HepG2 (cell line): ENCODE measurements around the gene ASIC3. TPM values are rescaled to one million over a fixed set of nuclear protein-coding genes. Genes with fewer than 3 reads are reported as not detected.

Experiments used
- ATAC-seq: fragments of 200-7000 bp; cut with Tn5 transposase; 3 replicates; pipeline ENCODE4 v1.9.1; 2020; ENCODE audit warnings: mild to moderate bottlenecking, moderate library complexity
- BruUV-seq: library from RNA; stranded (reverse); fragments of 400-500 nt; replicated peaks from 2 replicates; lab custom pipeline; 2021; lab: Mats Ljungman, UMichigan
- CTCF ChIA-PET: fragments of 300-600 bp; formaldehyde crosslinking; extraction: SDS; loops from one replicate; lab custom pipeline; 2021; ENCODE audit warnings: low total read pairs, inconsistent platforms, low intra/inter-chr PET ratio; lab: Yijun Ruan, JAX
- POLR2A ChIA-PET: fragments of 350-600 bp; sonication (Branson Sonifier 250); formaldehyde crosslinking; loops from one replicate; lab custom pipeline; 2020; ENCODE audit warnings: antibody characterized with exemption, inconsistent platforms; lab: Yijun Ruan, JAX
- DNase-seq: peaks from one replicate; pipeline ENCODE4 v3.0.0-alpha.2; 2015; ENCODE audit warnings: low spot score
- FAIRE-seq: peaks from 3 replicates; lab custom pipeline; 2011; peaks lifted over from hg19 to GRCh38; lab: Jason Lieb, UNC
- H2AFZ ChIP-seq: one replicate; pipeline ENCODE4 v1.6.1; 2011; ENCODE audit warnings: low read length, inconsistent platforms
- H3K27ac ChIP-seq: fragments of 300-600 bp; 3 replicates; pipeline ENCODE4 v1.8.0; 2011; ENCODE audit warnings: mixed run types, mild to moderate bottlenecking, mixed read lengths, low read length, inconsistent platforms; ENCODE audit not compliant: insufficient read depth; ENCODE audit errors: extremely low read length
- H3K27me3 ChIP-seq, 2 experiments: fragments of 200-600 bp in 1 of 2; 2 replicates in 1 of 2; 3 replicates in 1 of 2; pipeline versions ENCODE4 v1.6.0 to v1.8.0; 2011; ENCODE audit warnings: low read length in 2 of 2, mild to moderate bottlenecking in 2 of 2, moderate library complexity in 2 of 2, inconsistent platforms in 1 of 2; ENCODE audit not compliant: insufficient read depth in 2 of 2, control insufficient read depth in 1 of 2
- H3K36me3 ChIP-seq, 2 experiments: fragments of 200-600 bp in 1 of 2; replicated peaks in 1 of 2; 2 replicates in 1 of 2; 3 replicates in 1 of 2; pipeline versions ENCODE4 v1.5.1 to v1.8.0; 2011; ENCODE audit warnings: low read length in 2 of 2, inconsistent platforms in 1 of 2; ENCODE audit not compliant: insufficient read depth in 2 of 2, control insufficient read depth in 1 of 2
- H3K4me1 ChIP-seq: 2 replicates; pipeline ENCODE4 v1.5.1; 2012; ENCODE audit warnings: low read length, inconsistent platforms; ENCODE audit not compliant: insufficient read depth
- H3K4me2 ChIP-seq: 2 replicates; pipeline ENCODE4 v1.6.0; 2011; ENCODE audit warnings: low read depth, low read length, inconsistent platforms
- H3K4me3 ChIP-seq, 3 experiments: fragments of 200-600 bp in 1 of 3; sonication (generic), shearing (Covaris generic) in 1 of 3; replicated peaks in 1 of 3; 2 replicates each; pipeline ENCODE4 v1.5.1; 2011 to 2016; ENCODE audit warnings: low read length in 3 of 3, inconsistent platforms in 2 of 3, low read depth in 2 of 3, mild to moderate bottlenecking in 2 of 3, control low read depth in 1 of 3, mixed read lengths in 1 of 3; ENCODE audit not compliant: insufficient read depth in 1 of 3
- H3K79me2 ChIP-seq: one replicate; pipeline ENCODE4 v1.6.1; 2011; ENCODE audit warnings: low read length, inconsistent platforms; ENCODE audit not compliant: insufficient read depth
- H3K9ac ChIP-seq: 2 replicates; pipeline ENCODE4 v1.6.0; 2011; ENCODE audit warnings: mild to moderate bottlenecking, low read depth, low read length, inconsistent platforms; ENCODE audit not compliant: insufficient read depth
- H3K9me3 ChIP-seq: 2 replicates; pipeline ENCODE4 v1.5.1; 2012; ENCODE audit warnings: mild to moderate bottlenecking, low read length
- H4K20me1 ChIP-seq: 2 replicates; pipeline ENCODE4 v1.6.0; 2011; ENCODE audit warnings: inconsistent platforms, mild to moderate bottlenecking, low read length, moderate library complexity; ENCODE audit not compliant: insufficient read depth
- BRD4 ChIP-seq: sonication (generic); formaldehyde crosslinking; IDR thresholded peaks from 2 replicates; pipeline ENCODE4 v1.4.0; 2020; ENCODE audit warnings: missing genetic modification reagents
- KDM5B ChIP-seq: sonication (generic); formaldehyde crosslinking; IDR thresholded peaks from 2 replicates; pipeline ENCODE4 v1.4.0; 2020; ENCODE audit warnings: missing genetic modification reagents, mild to moderate bottlenecking, borderline replicate concordance
- LCORL ChIP-seq, 2 experiments: fragments of 450-650 bp in 1 of 2; sonication (generic) in 1 of 2; formaldehyde crosslinking in 1 of 2; IDR thresholded peaks; 2 replicates each; pipeline versions ENCODE4 v1.5.0 to v1.6.1; 2017 to 2020; ENCODE audit warnings: antibody characterized with exemption in 1 of 2, missing genetic modification reagents in 1 of 2
- MTA3 ChIP-seq: sonication (generic); formaldehyde crosslinking; IDR thresholded peaks from 2 replicates; pipeline ENCODE4 v1.4.0; 2020; ENCODE audit warnings: missing genetic modification reagents
- TFE3 ChIP-seq: IDR thresholded peaks from 2 replicates; pipeline ENCODE4 v1.6.1; 2016
- ZNF441 ChIP-seq: sonication (generic); formaldehyde crosslinking; IDR thresholded peaks from 2 replicates; pipeline ENCODE4 v1.7.0; 2021; ENCODE audit warnings: missing genetic modification reagents, borderline replicate concordance
- WGBS: methylation state at CpG from one replicate; pipeline ENCODE4 v1.1.6; 2017; ENCODE audit warnings: low lambda C conversion rate; 5-methylcytosine and 5-hydroxymethylcytosine counted together
- in situ Hi-C: cut with HindIII; loops from 2 replicates; pipeline ENCODE4 v1.10.0; 2017; ENCODE audit warnings: low pct_unique_long_range_greater_than_20kb; ENCODE audit not compliant: extremely low pct_ligation_motif_present
- intact Hi-C: fragments of 100-400 bp; cut with micrococcal nuclease; formaldehyde crosslinking; loops from one replicate; pipeline ENCODE4 v1.10.0; 2022; ENCODE audit not compliant: unreplicated experiment
- polyA plus RNA-seq, 8 experiments: library from polyadenylated mRNA; depleted of rRNA in 3 of 8; stranded (reverse) in 7 of 8; unstranded in 1 of 8; fragments of >200 nt; fragmentation: Illumina TruSeq in 4 of 8; extraction: Trizol in 4 of 8; gene quantifications; 2 replicates each; pipeline versions ENCODE4 v1.2.1 to v1.2.3, GENCODE V29; 2011 to 2016; ENCODE audit warnings: low read depth in 4 of 8, missing spikeins in 1 of 8, mixed read lengths in 1 of 8; ENCODE audit not compliant: insufficient read depth in 1 of 8
- total RNA-seq, 5 experiments: library from RNA; depleted of rRNA; stranded (reverse); fragments of >200 nt; fragmentation: Illumina TruSeq; extraction: Trizol; gene quantifications; 2 replicates each; pipeline ENCODE4 v1.2.3, GENCODE V29; 2016; ENCODE audit warnings: low read depth in 1 of 5
- TF ChIP-seq, protein P1 (sequence below), 2 experiments: fragments of 450-650 bp in 1 of 2; sonication (generic) in 1 of 2; formaldehyde crosslinking; IDR thresholded peaks; 2 replicates each; pipeline versions ENCODE4 v1.5.0 to v1.8.0; 2020 to 2022; ENCODE audit warnings: mild to moderate bottlenecking in 1 of 2, missing genetic modification reagents in 1 of 2
- TF ChIP-seq, protein P2 (sequence below): sonication (generic); formaldehyde crosslinking; IDR thresholded peaks from 2 replicates; pipeline ENCODE4 v1.4.0; 2020; ENCODE audit warnings: missing genetic modification reagents
- TF ChIP-seq, protein P3 (sequence below): sonication (generic); formaldehyde crosslinking; IDR thresholded peaks from 2 replicates; pipeline ENCODE4 v1.4.0; 2020; ENCODE audit warnings: missing genetic modification reagents, mild to moderate bottlenecking, borderline replicate concordance

The ASIC3 gene
- total and polyA plus RNA-seq, 2 of the 13 experiments (the other 11 are each of a cell fraction or from before 2014, with no cell fraction given) = 0.51 TPM; not detected in 1

DNA sequence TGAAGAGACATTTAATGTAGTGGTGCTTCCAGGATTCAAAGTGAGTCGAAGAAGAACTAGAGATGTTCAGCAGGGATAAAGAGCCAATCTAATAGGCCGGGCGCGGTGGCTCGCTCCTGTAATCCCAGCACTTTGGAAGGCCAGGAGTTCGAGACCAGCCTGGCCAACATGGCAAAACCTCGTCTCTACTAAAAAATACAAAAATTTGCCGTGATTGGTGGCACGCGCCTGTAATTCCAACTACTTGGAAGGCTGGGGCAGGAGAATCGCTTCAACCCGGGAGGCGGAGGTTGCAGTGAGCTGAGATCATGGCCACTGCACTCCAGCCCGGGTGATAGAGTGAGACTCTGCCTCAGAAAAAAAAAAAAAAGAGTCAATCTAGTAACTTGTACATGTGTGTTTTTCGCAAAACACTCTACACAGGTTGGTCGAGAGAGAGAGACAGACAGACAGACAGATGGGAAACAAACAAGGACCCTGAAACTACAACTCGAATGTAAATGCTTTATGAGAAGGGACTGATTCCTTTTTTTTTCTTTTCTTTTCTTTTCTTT, 19.3 kb upstream of the ASIC3 start:
- no peaks in the 10 kb centered on the region for H3K9me3 ChIP-seq
- in situ Hi-C loops (no loop called here), intact Hi-C loops (loop anchor here (1.0 to 10.0 kb wide), 3 partner anchors 29 to 1414 kb away; no protein-coding TSS in a partner anchor)
- no peaks in the 10 kb centered on the region for H3K36me3 ChIP-seq
- peak overlapping the region; percentile 77 to 88 (median 82) for H3K4me3 ChIP-seq
- 50% methylated on average over 17 of the region's 17 CpGs for WGBS
- peak overlapping the region; percentile 70 for H3K4me2 ChIP-seq
- no peak for DNase-seq
- no peaks in the 10 kb centered on the region for H3K79me2 ChIP-seq
- H2AFZ ChIP-seq = no peak overlapping the region
- ChIA-PET CTCF (interaction anchor here (0.8 kb wide), 1 partner anchor 82 kb away, joined by 3 read pairs; no protein-coding TSS in a partner anchor), POLR2A (interaction anchor here (0.9 to 2.1 kb wide), 14 partner anchors 9 to 660 kb away, joined by 3 to 35 read pairs (median 4); partner anchors contain the start of genes CDK5, FASTK, NUB1 and REPIN1)
- peaks cover 5 to 22% of the 10 kb centered on the region in 2 experiments; a peak in 4 of 5 replicates for H3K27me3 ChIP-seq
- peak overlapping the region; percentile 45 for H3K9ac ChIP-seq
- FAIRE-seq = no peak
- peaks cover 20% of the 10 kb centered on the region for H3K4me1 ChIP-seq
- no TSS peak for BruUV-seq
- H4K20me1 ChIP-seq = no peaks in the 10 kb centered on the region
- no peak for ATAC-seq
- peak overlapping the region; percentile 62 for H3K27ac ChIP-seq
- TF ChIP-seq, protein P1, sequence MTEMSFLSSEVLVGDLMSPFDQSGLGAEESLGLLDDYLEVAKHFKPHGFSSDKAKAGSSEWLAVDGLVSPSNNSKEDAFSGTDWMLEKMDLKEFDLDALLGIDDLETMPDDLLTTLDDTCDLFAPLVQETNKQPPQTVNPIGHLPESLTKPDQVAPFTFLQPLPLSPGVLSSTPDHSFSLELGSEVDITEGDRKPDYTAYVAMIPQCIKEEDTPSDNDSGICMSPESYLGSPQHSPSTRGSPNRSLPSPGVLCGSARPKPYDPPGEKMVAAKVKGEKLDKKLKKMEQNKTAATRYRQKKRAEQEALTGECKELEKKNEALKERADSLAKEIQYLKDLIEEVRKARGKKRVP (CRISPR knock-in tag; IDR thresholded peaks at IDR 0.05) = peak in 1 of 2 experiments; percentile 3; a peak in 1 of 4 replicates
- TF ChIP-seq KDM5B (CRISPR knock-in tag) (peak; percentile 2; the same call in 1 of the 2 replicates), BRD4 (CRISPR knock-in tag) (no peak), LCORL (IDR thresholded peaks at IDR 0.05) (no peak), LCORL (CRISPR knock-in tag; IDR thresholded peaks at IDR 0.05) (peak; percentile 15; the same call in 1 of the 2 replicates), MTA3 (CRISPR knock-in tag) (no peak), ZNF441 (CRISPR knock-in tag) (0 out of 2 replicates have a peak, but pooled peaks have one; percentile 9), TFE3 (CRISPR knock-in tag) (no peak)
- TF ChIP-seq, protein P2, sequence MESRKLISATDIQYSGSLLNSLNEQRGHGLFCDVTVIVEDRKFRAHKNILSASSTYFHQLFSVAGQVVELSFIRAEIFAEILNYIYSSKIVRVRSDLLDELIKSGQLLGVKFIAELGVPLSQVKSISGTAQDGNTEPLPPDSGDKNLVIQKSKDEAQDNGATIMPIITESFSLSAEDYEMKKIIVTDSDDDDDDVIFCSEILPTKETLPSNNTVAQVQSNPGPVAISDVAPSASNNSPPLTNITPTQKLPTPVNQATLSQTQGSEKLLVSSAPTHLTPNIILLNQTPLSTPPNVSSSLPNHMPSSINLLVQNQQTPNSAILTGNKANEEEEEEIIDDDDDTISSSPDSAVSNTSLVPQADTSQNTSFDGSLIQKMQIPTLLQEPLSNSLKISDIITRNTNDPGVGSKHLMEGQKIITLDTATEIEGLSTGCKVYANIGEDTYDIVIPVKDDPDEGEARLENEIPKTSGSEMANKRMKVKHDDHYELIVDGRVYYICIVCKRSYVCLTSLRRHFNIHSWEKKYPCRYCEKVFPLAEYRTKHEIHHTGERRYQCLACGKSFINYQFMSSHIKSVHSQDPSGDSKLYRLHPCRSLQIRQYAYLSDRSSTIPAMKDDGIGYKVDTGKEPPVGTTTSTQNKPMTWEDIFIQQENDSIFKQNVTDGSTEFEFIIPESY (CRISPR knock-in tag) = no peak
- TF ChIP-seq, protein P3, sequence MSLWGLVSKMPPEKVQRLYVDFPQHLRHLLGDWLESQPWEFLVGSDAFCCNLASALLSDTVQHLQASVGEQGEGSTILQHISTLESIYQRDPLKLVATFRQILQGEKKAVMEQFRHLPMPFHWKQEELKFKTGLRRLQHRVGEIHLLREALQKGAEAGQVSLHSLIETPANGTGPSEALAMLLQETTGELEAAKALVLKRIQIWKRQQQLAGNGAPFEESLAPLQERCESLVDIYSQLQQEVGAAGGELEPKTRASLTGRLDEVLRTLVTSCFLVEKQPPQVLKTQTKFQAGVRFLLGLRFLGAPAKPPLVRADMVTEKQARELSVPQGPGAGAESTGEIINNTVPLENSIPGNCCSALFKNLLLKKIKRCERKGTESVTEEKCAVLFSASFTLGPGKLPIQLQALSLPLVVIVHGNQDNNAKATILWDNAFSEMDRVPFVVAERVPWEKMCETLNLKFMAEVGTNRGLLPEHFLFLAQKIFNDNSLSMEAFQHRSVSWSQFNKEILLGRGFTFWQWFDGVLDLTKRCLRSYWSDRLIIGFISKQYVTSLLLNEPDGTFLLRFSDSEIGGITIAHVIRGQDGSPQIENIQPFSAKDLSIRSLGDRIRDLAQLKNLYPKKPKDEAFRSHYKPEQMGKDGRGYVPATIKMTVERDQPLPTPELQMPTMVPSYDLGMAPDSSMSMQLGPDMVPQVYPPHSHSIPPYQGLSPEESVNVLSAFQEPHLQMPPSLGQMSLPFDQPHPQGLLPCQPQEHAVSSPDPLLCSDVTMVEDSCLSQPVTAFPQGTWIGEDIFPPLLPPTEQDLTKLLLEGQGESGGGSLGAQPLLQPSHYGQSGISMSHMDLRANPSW (CRISPR knock-in tag) = 0 out of 2 replicates have a peak, but pooled peaks have one; percentile 1
